HG03439 (cell line): ENCODE data around the gene NPIPA5.
"Not testable (repeated sequence)": the region's sequence is repeated elsewhere in the genome, so short reads cannot be mapped to it uniquely, and the experiment has no call there.

ENCODE experiments used
- ATAC-seq: cut with Tn5 transposase; IDR thresholded peaks from one replicate; pipeline ENCODE4 v1.9.1; 2021; ENCODE audit warnings: mild to moderate bottlenecking, moderate library complexity; ENCODE audit not compliant: unreplicated experiment

The NPIPA5 gene

GRCh38 chr16:15393025-15393424, 14.9 kb upstream of the NPIPA5 start:
- ATAC-seq = not testable (repeated sequence)

GRCh38 chr16:15389916-15390315, 11.8 kb upstream of the NPIPA5 start:
- ATAC-seq = not testable (repeated sequence)

- ATAC-seq = not testable (repeated sequence)
Measured at GRCh38 chr16:15388060-15388459, 10.0 kb upstream of the NPIPA5 start.

- not testable (repeated sequence) for ATAC-seq
Measured at GRCh38 chr16:15382810-15383209, 4.7 kb upstream of the NPIPA5 start.

DNA sequence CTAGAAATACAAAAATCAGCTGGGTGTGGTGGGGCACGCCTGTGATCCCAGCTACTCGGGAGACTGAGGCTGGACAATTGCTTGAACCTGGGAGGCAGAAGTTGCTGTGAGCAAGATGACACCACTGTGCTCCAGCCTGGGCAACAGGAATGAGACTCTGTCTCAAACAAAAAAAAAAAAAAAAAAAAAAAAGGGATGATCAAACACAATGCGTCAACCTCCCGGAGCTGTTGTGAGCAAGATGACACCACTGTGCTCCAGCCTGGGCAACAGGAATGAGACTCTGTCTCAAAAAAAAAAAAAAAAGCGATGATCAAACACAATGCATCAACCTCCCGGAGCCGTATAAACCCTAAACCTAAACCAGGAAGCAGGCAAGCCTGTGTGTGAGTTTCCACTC, 20.6 kb downstream of the NPIPA5 start:
- not testable (repeated sequence) for ATAC-seq

DNA sequence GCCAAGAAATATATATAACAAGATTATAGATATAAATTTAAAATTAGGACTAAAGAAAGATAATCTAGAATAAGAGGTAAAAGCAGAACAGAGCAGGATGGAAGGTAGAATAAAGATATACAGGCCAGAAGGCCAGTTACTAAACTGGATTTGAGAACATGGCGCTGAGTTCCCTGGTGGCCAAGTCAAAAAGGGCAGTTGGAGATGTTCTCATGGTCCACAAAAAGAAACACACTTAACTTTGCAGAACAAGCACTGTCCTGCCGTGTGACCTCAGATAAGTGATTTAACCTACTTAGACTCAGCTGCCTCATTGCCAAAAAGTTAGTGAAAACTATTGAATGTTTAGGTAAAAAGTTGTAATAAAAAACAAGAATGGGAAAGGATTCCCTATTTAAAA, 23.2 kb downstream of the NPIPA5 start:
- ATAC-seq = not testable (repeated sequence)

DNA sequence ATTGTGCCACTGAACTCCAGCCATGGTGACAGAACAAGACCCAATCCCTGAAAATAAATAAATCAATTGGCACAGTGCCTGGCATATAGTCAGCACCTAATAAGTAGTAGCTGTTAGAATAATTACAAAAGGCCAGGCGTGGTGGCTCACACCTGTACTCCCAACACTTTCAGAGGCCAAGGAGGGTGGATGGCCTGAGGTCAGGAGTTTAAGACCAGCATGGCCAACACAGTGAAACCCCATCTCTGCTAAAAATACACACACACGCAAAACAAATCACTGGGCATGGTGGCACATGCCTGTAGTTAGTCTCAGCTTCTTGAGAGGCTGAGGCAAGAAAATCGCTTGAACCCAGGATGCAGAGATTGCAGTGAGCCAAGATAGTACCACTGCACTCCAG, 25.2 kb downstream of the NPIPA5 start:
- ATAC-seq = not testable (repeated sequence)

GRCh38 chr16:15351745-15352144, 26.3 kb downstream of the NPIPA5 start:
- not testable (repeated sequence) for ATAC-seq

- not testable (repeated sequence) for ATAC-seq
Measured at GRCh38 chr16:15351251-15351650, 26.8 kb downstream of the NPIPA5 start.

GRCh38 chr16:15348721-15349120, 29.4 kb downstream of the NPIPA5 start:
- ATAC-seq = not testable (repeated sequence)

DNA sequence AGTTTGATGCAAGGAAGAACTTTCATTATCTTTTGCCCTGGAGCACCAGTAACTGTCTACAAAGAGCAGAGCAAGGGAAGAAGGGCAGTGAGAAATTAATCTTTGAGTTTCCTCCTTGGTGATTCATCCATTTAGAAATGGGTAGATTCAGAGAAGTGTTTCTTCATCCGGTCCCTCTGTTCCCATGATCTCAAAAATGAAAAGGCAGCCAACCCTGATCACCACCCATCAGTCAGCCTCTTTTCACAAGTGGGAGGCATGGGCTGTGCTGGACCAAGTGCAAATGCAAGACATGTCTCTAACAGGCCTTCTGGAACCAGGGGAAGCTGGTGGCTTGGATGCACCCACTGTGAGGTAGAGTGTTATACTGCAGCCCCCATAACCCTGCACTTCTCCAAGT, 35.8 kb downstream of the NPIPA5 start:
- ATAC-seq = not testable (repeated sequence)

DNA sequence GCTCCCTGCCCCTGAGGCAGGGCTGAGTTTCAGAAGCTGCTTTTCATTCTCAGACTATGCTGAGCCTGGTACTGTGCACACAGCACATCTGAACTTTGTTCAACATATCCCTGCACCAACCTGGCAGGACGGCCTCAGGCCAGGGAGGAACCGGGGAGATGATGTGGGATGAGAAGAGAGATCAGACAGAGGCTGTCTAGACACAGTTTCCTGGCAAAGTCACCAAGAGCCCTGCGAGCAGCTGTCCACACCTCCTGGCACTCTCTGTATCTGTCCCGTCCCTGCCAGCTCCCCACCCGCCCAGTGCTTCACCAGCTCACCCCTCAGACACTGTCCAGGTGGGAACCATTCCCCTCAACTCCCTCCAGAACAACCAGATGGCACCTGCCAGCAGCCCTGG, 39.1 kb downstream of the NPIPA5 start:
- ATAC-seq = not testable (repeated sequence)

- not testable (repeated sequence) for ATAC-seq
Measured at GRCh38 chr16:15337974-15338605, 40.0 kb downstream of the NPIPA5 start.

GRCh38 chr16:15335609-15336008, 42.5 kb downstream of the NPIPA5 start:
- not testable (repeated sequence) for ATAC-seq

DNA sequence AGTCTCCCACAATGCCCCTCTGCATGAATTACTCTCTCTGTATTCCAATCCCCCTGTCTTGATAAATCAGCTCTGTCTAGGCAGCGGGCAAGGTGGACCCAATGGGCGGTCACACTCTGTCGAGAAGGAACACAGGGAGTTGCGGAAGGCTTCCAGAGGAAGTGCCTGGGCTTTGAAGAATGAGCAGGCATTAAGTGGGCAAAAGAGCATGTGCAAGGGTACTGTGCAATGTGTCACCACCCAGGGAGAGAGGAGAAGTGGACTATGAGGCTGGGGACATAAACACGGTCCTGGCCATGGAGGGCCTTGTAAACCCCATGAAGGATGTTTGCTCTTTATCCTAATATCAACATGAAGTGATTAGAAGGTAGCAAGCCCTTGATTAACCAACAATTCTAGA, 44.1 kb downstream of the NPIPA5 start:
- not testable (repeated sequence) for ATAC-seq

DNA sequence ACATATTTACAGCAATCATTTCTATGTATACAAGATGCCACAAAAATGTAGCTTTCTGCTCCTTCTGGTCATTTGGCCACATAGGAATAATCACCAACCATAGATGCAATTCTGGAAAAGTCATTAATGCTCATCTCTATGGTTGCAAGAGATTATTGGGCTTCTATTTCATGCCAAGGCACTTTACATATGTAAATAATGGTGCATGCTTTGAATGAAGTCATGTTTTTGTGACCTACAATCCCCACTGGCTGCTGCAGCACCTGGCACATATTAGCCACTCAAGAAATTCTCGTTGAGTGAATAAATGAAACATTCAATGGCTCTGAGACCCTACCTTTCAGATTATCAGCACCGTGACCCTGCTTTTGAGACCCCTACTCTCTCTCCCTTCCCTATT, 47.1 kb downstream of the NPIPA5 start:
- ATAC-seq = not testable (repeated sequence)

GRCh38 chr16:15324954-15325353, 53.1 kb downstream of the NPIPA5 start:
- not testable (repeated sequence) for ATAC-seq

DNA sequence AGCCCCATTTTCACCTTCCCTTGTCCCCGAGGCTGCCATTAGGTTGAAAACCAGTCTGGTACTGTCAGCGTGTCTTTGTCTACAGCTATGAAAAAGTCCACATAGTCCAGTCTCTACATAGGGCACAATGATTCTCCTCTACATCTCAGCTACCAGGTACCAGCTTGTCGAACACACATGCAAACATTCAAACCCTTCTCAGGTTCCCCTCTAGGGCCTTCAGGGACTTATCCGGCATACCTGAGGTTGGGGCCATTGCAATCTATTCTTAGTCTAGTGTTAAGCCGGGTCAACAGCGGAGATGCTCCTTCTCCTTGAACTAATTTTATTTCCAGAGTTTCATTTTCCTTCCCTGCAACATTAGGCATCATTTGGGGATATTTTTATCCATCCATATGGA, 54.7 kb downstream of the NPIPA5 start:
- ATAC-seq = not testable (repeated sequence)

- not testable (repeated sequence) for ATAC-seq
Measured at GRCh38 chr16:15321221-15321620, 56.9 kb downstream of the NPIPA5 start.

DNA sequence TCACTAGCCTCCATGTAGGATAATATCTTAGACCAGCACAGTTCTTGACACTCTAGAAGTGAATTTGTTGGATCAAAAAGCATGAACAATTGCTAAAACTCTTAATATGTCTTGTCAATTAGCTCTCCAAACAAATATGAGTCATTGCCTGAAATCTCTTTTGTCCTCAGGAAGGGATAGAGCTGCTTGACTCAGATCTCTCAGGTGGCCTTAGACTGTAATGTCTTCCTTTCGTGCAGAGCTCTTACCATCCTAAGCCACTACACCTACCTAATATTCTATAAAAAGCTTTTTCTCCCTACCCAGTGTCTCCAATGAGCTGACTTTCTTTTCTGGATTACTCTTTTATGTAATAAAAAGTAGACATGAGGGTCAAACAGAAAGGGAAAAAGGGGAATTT, 63.5 kb downstream of the NPIPA5 start:
- not testable (repeated sequence) for ATAC-seq
